OCI-LY1 (cell line): ENCODE results near the gene CAVIN4.

Experiments
- H2AFZ ChIP-seq: fragments of 200-600 bp; sonication (generic), shearing (Covaris generic); 2 replicates; pipeline ENCODE4 v1.6.0; 2014; ENCODE audit warnings: antibody characterized with exemption, mild to moderate bottlenecking, low read length
- H3F3A ChIP-seq: fragments of 200-600 bp; sonication (generic), shearing (Covaris generic); 2 replicates; pipeline ENCODE4 v1.6.0; 2014; ENCODE audit warnings: mild to moderate bottlenecking, antibody characterized with exemption, low read length, moderate library complexity; ENCODE audit not compliant: insufficient read depth
- H3K27ac ChIP-seq: fragments of 200-600 bp; sonication (generic); 2 replicates; pipeline ENCODE4 v1.5.1; 2014; ENCODE audit warnings: low read length, mixed run types, mild to moderate bottlenecking, low read depth; ENCODE audit not compliant: poor library complexity, severe bottlenecking
- H3K27me3 ChIP-seq: fragments of 200-600 bp; sonication (generic); 2 replicates; pipeline ENCODE4 v1.6.0; 2014; ENCODE audit warnings: antibody characterized with exemption, mild to moderate bottlenecking, low read length, moderate library complexity; ENCODE audit not compliant: insufficient read depth
- H3K36me3 ChIP-seq: fragments of 200-600 bp; sonication (generic); 2 replicates; pipeline ENCODE4 v1.6.1; 2014; ENCODE audit warnings: mild to moderate bottlenecking, antibody characterized with exemption, low read length, moderate library complexity, mixed read lengths; ENCODE audit not compliant: insufficient read depth
- H3K4me1 ChIP-seq: fragments of 200-600 bp; sonication (generic); 2 replicates; pipeline ENCODE4 v1.5.1; 2014; ENCODE audit warnings: mild to moderate bottlenecking, low read length, moderate library complexity; ENCODE audit not compliant: insufficient read depth, severe bottlenecking
- H3K4me2 ChIP-seq: fragments of 200-600 bp; sonication (generic), shearing (Covaris generic); 2 replicates; pipeline ENCODE4 v1.6.1; 2014; ENCODE audit warnings: low read length
- H3K4me3 ChIP-seq: fragments of 200-600 bp; sonication (generic); 2 replicates; pipeline ENCODE4 v1.5.1; 2014; ENCODE audit warnings: low read length, low read depth, mild to moderate bottlenecking, mixed read lengths; ENCODE audit not compliant: poor library complexity, severe bottlenecking
- H3K79me2 ChIP-seq: fragments of 200-600 bp; shearing (Covaris generic); 2 replicates; pipeline ENCODE4 v1.6.1; 2016; ENCODE audit warnings: mixed run types, low read length, mixed read lengths; ENCODE audit not compliant: insufficient read depth
- H3K9ac ChIP-seq: fragments of 200-600 bp; sonication (generic), shearing (Covaris generic); 2 replicates; pipeline ENCODE4 v1.6.1; 2014; ENCODE audit warnings: mild to moderate bottlenecking, low read length, mixed read lengths
- H3K9me2 ChIP-seq: fragments of 200-600 bp; sonication (generic), shearing (Covaris generic); 2 replicates; pipeline ENCODE4 v1.6.1; 2014; ENCODE audit warnings: low read depth, mild to moderate bottlenecking, low read length, mixed read lengths
- H3K9me3 ChIP-seq: fragments of 200-600 bp; shearing (Covaris generic); 2 replicates; pipeline ENCODE4 v1.6.1; 2014; ENCODE audit warnings: low read length, mixed read lengths
- H4K20me1 ChIP-seq: fragments of 200-600 bp; sonication (generic), shearing (Covaris generic); 2 replicates; pipeline ENCODE4 v1.6.0; 2016; ENCODE audit warnings: mild to moderate bottlenecking, low read length; ENCODE audit not compliant: insufficient read depth
- EZH2 ChIP-seq: fragments of 200-600 bp; sonication (generic), shearing (Covaris generic); IDR thresholded peaks from 2 replicates; pipeline ENCODE4 v1.8.0; 2017; ENCODE audit warnings: borderline replicate concordance, mixed run types, mild to moderate bottlenecking, antibody characterized with exemption, low read length, moderate library complexity, mixed read lengths
- TF ChIP-seq, protein P1 (sequence below): fragments of 200-600 bp; sonication (generic), shearing (Covaris generic); IDR thresholded peaks from 2 replicates; pipeline ENCODE4 v1.5.1; 2017; ENCODE audit warnings: mild to moderate bottlenecking, antibody characterized with exemption, low read length, moderate library complexity, mixed read lengths

The CAVIN4 gene

DNA sequence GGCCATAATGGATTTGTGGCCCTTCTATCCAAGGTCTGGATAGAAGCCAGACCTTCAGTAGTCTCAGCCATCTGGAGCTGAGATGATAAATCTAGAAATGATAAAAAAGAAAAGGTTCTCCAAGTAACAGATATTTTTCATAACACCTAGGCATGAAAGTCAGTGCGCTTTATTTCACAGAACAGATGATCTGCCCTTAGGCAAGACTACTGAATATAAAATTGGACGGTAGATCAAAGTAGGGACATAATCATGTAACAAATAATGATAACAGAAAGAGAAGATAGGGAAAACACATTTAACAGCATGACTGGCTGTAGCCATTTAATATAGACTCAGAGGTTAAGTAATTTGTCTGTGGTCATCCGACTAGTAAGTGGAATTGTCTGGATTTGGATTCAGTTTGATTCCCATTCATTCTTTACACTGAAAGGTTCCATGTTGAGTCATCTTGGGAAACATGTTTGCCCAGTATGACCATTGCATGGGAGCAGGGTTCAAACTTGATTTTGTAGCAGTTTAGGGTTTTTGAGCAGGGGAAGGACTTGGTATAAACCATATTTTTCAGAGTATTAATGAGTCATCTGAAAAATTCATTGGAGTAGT lies 4.1 kb upstream of the CAVIN4 start:
- Histone ChIP-seq H2AFZ (no peak overlapping the region), H3K27me3 (no peaks in the 10 kb centered on the region), H3K9me2 (no peaks in the 10 kb centered on the region), H3K4me3 (no peak overlapping the region), H3K4me1 (no peaks in the 10 kb centered on the region), H4K20me1 (no peaks in the 10 kb centered on the region), H3K9me3 (peaks cover under 1% of the 10 kb centered on the region; the same call in 1 of the 2 replicates), H3K79me2 (no peaks in the 10 kb centered on the region), H3K36me3 (peaks cover 7% of the 10 kb centered on the region), H3F3A (no peaks in the 10 kb centered on the region), H3K9ac (no peak overlapping the region), H3K27ac (no peak overlapping the region), H3K4me2 (no peak overlapping the region)
- TF ChIP-seq EZH2, result no peak
- TF ChIP-seq, protein P1, sequence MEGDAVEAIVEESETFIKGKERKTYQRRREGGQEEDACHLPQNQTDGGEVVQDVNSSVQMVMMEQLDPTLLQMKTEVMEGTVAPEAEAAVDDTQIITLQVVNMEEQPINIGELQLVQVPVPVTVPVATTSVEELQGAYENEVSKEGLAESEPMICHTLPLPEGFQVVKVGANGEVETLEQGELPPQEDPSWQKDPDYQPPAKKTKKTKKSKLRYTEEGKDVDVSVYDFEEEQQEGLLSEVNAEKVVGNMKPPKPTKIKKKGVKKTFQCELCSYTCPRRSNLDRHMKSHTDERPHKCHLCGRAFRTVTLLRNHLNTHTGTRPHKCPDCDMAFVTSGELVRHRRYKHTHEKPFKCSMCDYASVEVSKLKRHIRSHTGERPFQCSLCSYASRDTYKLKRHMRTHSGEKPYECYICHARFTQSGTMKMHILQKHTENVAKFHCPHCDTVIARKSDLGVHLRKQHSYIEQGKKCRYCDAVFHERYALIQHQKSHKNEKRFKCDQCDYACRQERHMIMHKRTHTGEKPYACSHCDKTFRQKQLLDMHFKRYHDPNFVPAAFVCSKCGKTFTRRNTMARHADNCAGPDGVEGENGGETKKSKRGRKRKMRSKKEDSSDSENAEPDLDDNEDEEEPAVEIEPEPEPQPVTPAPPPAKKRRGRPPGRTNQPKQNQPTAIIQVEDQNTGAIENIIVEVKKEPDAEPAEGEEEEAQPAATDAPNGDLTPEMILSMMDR, result no peak

- H3K4me2 ChIP-seq, result no peak overlapping the region
- H4K20me1 ChIP-seq, result no peaks in the 10 kb centered on the region
- no peaks in the 10 kb centered on the region for H3K36me3 ChIP-seq
- no peaks in the 10 kb centered on the region for H3F3A ChIP-seq
- H3K4me3 ChIP-seq, result no peak overlapping the region
- TF ChIP-seq EZH2, result no peak
- TF ChIP-seq, protein P1, result no peak
- H3K9ac ChIP-seq, result no peak overlapping the region
- no peaks in the 10 kb centered on the region for H3K4me1 ChIP-seq
- no peaks in the 10 kb centered on the region for H3K9me3 ChIP-seq
- no peaks in the 10 kb centered on the region for H3K27me3 ChIP-seq
- no peaks in the 10 kb centered on the region for H3K79me2 ChIP-seq
- no peak overlapping the region for H2AFZ ChIP-seq
- H3K9me2 ChIP-seq, result no peaks in the 10 kb centered on the region
- H3K27ac ChIP-seq, result no peak overlapping the region
Measured at GRCh38 chr9:100575006-100575405, 2.9 kb upstream of the CAVIN4 start.

GRCh38 chr9:100575765-100576386 lies 2.0 kb upstream of the CAVIN4 start:
- no peaks in the 10 kb centered on the region for H3F3A ChIP-seq
- H3K4me3 ChIP-seq, result no peak overlapping the region
- no peaks in the 10 kb centered on the region for H3K9me3 ChIP-seq
- no peaks in the 10 kb centered on the region for H4K20me1 ChIP-seq
- H2AFZ ChIP-seq, result no peak overlapping the region
- no peaks in the 10 kb centered on the region for H3K27me3 ChIP-seq
- H3K79me2 ChIP-seq, result no peaks in the 10 kb centered on the region
- TF ChIP-seq EZH2, result no peak
- TF ChIP-seq, protein P1, result no peak
- H3K9ac ChIP-seq, result no peak overlapping the region
- H3K27ac ChIP-seq, result no peak overlapping the region
- H3K9me2 ChIP-seq, result no peaks in the 10 kb centered on the region
- H3K4me2 ChIP-seq, result no peak overlapping the region
- H3K4me1 ChIP-seq, result no peaks in the 10 kb centered on the region
- no peaks in the 10 kb centered on the region for H3K36me3 ChIP-seq
